ENCODE measurements around the gene MED23.

The MED23 gene

DNA sequence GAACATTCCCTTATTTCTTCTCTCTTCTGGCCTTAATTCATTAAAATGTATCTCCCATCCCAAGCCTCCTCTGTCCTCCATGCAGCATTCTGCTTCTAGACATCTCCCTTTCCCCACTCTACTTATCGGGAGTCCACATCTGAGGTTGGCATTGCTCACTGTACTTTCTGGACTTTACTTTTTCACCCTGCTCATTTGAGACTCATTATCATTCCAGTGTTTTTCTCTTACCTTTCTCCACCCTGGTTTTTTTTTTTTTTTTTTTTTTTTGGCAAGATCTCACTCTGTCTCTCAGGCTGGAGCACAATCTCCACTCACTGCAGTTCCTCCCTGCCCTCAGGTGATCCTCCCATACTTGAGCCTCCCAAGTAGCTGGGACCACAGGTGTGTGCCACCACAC is 13.5 kb upstream of the MED23 start:
- no peak for DNase-seq (ENCODE audit: low spot score)

DNA sequence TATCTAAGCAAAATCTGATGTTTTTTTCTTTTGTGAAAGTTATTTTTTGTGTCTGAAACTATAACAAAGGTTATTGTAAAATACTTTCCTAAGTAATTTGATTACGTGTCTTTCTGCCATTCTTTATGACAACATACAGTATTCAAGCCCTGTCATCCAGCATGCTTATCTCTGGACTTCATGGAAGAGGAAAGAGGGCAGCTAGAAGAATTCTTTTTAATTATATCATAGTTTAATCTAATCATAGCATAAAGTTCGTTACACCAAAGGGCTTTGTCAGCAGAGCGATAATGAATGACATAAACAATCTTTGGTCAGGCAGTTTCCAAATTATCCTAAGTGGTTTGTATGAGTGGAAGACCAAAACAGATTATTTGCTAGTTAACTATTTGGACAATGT is 12.5 kb upstream of the MED23 start:
- no peak for DNase-seq (ENCODE audit: low spot score)

DNA sequence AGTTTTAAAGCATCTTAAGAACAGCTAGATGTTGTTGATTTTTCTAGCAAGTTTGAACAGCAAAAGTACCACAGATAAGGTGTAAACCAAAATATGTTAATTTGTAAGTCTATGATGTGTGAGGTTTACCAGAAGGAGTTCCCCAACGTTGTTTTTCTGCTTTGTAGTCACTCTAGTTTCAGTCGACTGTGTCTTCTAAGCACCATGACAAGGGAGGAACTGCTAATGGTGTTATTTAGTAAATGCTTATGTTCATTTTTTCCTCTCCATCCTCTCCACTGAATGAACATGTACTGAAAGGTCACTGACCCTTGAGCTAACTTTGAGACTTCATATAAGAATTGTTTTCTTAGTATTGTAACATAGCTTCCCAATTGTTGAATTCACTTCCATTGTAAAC is 12.1 kb upstream of the MED23 start:
- DNase-seq (ENCODE audit: low spot score), result no peak

DNA sequence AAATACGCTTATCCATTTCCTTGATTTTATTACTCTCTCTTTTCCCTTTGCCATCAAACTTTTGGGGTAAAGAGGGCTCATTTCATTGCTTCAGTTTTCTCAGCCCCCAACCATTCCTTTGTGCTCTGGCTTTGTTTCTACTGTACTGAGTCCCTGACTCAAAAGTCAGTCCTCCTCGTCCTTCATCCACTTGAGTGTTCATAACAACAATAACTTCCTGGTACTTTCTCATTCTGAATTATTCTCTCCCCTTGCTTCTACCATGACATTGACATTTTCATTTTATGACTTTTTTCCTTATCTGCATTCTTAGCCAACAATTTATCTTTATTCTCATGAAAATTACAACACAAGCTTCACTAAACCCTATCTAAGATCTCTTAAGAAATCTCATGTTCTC is 10.0 kb upstream of the MED23 start:
- DNase-seq (ENCODE audit: low spot score), result no peak

DNA sequence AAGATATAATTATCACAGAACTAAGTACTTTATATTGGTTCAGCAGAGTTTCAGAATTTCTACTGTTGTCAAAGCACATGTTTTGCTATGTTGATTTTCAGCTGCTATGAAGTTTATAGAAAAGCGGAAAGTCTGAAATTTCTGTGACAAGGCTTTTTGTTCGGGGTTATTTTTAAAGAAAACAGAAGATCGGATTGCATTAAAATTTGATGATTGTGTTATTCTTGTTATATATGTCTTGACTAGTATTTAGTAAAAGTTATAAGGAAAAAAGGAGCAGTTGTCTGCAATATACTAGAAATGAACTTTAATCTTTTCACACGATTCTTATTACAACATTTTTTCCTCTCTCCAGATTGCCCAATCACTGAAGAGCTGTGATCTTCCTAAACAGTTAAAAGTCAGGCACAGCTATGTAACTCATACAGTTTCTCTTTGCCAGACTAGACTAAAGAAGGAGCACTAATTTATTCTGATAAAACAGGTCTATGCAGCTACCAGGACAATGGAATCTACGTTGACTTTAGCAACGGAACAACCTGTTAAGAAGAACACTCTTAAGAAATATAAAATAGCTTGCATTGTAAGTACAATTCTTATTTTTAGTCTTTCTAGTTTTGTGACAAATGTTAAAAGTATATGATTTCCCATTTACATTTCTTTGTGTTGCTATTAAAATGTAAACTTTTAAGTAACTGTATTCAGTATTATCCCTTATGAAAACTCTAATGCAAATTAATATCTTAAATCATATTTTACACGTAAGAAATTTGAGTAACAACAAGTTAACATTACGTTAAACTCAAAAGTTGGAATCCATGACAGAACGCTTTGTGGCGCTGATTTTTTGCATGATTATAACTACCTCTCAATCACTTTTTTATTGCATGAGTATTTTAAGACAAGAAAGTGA is 9.1 kb upstream of the MED23 start, which contains the start of gene ENPP3:
Gene ENPP3, plus strand, starts transcription at position 423 of the 913 bp plus-strand sequence. Its CDS starts 83 bp downstream, at position 506.
- DNase-seq (ENCODE audit: low spot score), result no peak

DNA sequence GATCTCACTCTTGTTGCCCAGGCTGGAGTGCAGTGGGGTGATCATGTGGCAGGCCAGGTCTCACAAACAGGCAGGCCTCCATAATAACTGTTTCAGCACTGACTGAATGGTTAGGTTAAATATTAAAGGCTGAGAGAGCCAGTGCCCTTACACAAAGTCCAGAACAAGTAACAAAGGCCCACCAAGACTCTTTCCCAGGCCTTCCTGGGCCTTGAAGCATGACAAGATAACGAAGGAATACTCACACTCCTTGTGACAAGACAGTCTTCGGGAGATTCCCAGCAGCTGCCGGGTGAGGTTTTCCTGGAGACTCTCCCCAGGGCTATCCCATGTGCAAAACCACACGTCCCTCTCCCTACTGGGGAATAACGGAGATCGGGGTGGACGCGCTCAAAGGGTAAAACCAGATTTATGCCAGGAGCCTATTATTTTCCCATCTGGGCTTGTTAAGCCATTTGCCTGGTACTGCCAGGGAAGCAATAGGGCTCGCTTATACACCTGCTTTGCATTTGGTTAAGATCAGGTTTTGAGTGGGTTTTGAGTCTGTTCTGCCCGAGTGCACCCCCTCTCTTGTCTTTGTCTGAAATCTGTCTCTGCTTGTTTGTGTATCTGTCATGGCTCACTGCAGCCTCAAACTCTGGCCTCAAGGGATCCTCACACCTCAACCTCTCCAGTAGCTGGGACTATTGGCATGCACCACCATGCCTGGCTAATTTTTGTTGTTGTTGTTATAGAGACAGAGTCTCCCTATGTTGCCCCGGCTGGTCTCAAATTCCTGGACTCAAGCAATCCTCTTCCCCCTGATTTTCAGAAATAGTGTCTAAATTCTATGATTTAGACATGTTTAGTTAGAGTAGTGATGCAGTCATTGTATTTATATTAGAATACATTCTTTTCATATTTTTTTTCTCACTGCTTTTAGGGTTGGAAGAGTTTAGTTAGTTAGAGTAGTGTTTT is 7.6 kb upstream of the MED23 start:
- peak; percentile 92 for DNase-seq (ENCODE audit: low spot score)

DNA sequence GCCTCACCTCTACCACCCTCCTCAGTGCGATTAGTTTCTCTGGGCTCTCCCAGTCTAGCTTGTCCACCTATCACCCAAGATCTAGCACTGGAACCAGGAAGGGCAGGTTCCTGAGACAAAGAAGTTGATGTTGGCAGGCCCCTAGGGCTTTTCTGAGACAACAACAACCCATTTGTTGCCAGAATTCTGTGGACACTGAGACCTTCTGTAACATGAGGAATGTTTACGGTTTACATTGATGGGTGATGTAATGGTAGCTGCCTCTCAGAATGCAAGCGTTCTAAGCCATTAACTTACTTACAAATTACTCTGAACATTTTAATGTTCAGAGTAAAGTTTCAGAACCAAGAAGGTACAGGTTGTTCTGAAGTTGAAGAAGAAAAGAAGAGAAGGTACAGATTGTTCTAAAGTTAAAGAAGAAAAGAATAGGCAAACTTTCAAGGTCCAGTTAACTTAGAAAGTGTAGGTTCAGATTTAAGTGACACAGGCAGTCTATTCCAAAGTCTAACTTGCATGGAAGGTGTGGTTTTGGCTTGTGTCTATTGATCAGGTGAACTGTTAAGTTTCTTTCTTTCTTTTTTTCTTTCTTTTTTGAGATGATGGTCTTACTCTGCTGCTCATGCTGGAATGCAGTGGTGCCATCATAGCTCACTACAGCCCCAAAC is 3.7 kb upstream of the MED23 start:
- no peak for DNase-seq (ENCODE audit: low spot score)

DNA sequence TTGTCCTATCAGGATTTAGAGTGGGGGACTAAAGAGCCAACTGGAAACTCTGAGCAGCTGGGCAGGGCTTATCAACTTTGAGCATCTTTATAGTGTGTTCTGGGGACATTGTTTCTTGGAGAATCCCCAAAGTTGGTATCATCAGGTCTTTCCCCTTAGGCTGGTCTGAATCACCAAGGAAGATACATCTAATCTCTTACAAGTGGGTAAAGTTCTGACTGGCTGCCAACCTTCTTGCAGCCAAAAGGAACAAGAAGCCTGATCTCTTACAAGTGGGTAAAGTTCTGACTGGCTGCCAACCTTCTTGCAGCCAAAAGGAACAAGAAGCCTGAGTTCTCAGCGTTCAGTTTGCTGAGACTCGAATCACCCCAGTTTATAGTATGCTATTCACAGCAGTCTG is 1.6 kb upstream of the MED23 start:
- no peak for DNase-seq (ENCODE audit: low spot score)

DNA sequence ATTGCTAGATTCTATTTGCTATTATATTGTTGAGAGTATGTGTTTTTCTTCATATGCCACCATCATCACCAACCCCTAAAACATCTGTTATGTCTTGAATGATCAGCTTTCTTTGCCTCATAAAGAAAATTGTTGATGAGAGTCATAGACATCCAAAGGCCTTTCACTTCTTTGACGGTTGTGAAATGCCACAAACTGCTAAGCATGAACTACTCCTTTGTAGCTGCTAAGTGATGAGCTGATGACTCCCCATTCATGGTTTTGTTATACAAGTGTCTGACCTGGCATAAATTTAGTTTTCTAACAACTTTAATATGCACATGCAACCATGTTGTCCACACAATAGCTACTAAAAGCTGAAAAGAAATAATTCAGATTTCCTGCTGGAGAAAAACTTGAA is 684 bp upstream of the MED23 start:
- DNase-seq (ENCODE audit: low spot score), result no peak

DNA sequence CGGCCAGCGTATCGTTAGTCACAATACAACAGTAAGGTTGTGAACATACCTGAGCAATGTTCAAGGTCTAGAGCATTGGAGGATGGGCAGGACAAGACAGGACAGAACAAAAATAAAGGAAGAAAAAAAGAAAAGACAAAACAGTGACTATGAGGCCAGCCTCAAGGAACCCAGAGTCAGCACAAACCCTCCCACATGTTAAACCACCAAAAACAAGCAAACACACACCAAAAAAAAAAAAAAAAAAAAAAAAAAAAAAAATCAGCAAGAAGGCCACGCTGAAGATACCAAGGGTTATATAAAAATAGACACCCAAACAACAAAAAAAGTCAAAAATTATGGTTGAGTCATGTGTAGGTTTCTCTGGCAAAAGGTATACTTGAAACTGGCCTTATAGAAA is 12.8 kb downstream of the MED23 start:
- no peak for DNase-seq (ENCODE audit: low spot score)

DNA sequence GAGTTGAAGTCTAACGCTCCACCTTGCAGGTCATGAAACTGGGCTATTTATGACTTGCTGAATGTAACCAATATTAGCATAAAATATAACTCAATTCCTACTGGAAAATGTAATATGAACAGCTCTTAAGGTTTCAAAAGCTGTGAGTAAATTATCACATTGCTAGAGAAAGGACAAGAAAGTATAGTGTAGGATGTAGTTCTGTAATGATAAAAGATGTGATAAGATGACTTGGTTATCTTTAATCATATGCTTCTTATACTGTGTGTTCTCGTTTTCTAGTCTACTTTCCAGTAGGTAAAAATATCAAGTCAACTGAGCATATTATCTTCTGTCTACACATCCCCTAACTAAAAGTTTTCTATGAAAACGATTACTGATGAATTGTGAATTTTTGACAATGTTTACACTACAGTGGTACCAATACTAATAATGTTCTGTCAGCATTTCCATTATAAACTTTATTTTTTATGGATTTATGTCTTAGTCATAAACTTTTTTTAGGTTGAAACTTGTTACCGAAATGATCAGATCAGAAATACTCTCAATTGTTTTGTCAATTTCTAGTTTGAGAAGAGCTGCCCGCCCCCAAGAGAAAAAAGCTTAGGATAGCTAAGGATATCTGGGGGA is 14.6 kb downstream of the MED23 start:
- DNase-seq (ENCODE audit: low spot score), result no peak

DNA sequence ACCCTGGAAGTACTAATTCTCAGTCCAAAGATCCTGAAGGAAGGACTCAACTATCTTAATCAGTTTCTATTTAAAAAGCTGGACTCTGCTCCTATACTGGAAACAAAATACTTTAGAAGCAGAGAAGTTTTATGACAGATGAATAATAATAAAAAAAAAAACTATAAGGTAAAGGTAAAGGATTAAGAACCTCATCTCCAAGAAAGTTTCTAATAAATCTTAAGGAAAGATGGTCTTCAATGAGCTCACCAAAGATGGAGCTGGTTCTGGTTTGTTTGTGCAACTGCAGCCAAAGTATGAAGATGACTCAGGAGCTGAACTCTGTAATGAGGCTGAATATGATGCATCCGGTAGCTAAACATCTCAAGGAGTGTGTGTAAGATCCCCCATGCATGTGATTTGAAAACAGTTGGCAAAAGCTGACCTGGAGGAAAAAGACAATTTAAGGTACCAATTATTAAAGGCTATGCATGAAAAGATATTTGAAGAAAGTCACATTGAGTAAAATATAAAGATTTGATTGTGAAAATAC is 25.2 kb downstream of the MED23 start:
- DNase-seq (ENCODE audit: low spot score), result peak; percentile 68

DNA sequence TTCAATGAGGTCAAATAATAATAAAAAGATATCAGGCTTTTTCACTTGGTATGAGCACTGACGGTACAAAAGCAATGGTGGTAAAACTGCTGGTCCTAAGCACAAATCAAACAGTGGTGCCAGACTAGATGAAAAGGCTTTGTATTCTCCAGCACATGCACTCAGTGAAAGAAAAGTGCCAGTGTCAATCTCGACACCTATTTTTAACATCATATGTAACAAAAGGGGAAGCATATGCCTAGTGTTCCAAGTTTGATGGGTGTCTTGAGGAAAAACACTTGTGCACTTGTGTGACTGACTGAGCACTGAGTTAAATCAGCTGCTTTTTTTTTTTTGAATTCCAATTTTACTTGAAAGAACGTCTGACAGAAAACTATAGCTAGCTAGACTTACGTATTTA is 27.3 kb downstream of the MED23 start:
- no peak for DNase-seq (ENCODE audit: low spot score)

DNA sequence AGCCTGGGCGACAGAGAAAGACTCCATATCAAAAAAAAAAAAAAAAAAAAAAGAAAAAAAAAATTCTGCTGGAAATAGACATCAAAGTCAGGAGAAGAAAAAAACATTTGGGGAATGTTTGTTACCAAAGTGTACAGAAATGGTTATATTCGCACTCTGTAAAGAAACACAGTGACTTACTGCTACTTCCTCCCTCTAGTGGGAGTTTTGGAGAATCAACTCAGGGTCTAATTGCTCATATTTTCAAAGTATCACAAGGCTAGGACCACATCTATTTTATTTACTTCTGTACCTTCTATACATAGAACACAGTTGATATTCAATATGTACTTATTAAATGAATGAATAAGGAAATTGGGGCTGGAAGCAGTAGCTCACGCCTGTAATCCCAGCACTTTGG is 30.6 kb downstream of the MED23 start:
- DNase-seq (ENCODE audit: low spot score), result no peak

DNA sequence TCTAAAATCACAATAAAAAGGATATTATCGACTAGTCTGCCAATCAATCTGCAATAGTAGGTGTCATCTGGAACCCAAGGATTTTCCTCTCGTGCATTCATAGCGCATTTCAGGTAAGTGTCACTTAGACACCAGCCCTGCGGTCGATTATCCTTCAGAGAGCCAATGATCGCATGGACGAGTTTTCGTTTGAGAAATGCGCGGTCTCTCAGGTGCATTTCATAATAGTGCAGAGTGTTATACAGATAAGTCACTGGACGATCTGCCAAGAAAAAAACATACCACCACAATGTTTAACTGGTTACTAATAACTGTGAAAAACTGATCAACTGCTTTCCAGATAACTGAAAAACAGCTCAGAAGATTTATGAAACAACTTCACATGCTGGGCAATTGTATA is 34.0 kb downstream of the MED23 start:
- DNase-seq (ENCODE audit: low spot score), result no peak

DNA sequence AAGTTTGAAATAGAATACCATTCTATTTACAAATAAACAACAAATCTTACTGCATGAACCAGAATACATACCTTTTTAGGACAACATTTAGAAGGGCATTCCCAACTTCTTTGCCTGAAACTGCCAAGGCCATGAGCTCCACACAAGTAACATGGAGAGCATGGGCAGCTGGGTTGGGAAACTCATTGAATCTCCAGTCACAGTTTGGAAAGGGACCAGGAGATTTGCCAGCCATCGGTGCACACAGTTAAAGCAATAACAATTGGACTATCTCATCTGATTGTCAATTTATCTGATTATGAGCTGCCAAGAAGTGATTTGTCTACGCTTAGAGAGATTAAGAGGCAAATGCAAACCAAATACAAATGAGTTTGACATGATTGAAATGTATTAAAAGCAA is 35.1 kb downstream of the MED23 start:
- DNase-seq (ENCODE audit: low spot score), result no peak

DNA sequence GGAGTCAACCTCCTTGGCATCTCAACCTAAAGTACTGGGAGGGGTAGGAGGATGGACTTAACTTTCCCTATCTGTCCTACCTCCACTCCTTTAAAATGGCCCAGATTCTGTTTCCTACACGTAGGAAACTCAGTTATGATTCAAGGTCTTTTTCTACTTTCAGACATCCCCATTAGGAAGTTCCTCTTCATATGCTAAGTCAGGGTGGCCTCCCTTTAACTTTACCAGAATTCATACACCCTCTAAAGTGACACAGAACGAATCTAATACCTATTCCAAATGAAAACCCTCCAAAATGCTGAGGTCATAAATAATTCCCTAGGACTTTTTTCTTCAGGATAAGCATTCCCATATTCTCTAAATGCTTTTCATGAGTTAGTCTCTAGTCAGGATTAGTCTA is 39.4 kb downstream of the MED23 start:
- DNase-seq (ENCODE audit: low spot score), result no peak

DNA sequence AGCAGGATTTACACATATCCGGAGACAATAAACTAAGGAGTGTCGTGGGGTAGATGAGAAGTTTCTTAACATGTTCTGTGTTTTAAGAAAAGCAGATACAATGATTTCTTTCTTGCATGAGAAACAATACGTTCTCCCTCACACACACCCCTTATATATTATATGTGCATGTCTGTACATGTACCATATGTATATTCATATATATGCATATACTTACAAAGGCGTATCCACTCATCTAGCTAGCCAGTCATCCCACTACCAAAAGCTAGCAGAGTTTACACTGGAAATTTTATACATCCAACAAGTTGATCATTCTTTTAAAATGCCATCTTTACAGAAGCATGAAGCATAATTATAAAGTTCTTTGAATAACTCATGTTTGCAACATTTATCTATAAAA is 40.1 kb downstream of the MED23 start:
- DNase-seq (ENCODE audit: low spot score), result no peak

DNA sequence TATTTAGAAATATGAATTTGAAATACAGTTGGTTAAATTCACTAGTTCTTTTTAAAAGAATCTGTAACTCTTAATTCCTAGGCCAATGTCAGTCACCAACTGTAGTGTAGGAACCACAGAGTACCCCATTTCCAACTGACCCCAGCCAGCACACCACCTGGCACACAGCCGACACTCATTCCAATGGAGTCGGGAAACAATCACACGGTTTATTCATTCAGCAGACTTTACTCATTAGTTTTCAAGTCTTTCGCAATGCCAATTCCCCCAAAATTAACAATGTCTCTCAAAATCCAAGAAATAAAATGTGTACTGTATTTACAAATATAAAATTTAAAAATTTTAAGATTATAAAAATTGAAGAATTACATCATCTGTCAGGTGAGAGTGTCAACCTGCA is 41.5 kb downstream of the MED23 start:
- no peak for DNase-seq (ENCODE audit: low spot score)

DNA sequence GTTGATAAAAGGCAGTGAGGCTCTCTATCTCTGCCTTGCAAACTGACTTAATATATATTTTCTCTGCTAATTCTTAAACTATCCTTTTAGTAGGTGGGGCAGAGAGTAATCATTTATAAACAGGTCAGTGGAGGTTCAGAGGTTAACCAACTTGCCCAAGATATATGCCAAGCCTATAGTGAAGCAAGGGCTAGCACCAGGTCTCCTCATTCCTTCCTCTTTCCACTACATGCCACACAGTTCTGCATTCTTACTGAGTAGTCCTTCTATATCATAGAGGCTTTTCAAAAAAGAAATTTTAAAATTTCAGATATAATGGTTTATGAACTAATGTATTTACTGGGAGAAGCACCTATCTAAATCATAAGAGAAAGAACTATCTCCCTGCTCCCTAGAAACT is 46.5 kb downstream of the MED23 start:
- DNase-seq (ENCODE audit: low spot score), result no peak

DNA sequence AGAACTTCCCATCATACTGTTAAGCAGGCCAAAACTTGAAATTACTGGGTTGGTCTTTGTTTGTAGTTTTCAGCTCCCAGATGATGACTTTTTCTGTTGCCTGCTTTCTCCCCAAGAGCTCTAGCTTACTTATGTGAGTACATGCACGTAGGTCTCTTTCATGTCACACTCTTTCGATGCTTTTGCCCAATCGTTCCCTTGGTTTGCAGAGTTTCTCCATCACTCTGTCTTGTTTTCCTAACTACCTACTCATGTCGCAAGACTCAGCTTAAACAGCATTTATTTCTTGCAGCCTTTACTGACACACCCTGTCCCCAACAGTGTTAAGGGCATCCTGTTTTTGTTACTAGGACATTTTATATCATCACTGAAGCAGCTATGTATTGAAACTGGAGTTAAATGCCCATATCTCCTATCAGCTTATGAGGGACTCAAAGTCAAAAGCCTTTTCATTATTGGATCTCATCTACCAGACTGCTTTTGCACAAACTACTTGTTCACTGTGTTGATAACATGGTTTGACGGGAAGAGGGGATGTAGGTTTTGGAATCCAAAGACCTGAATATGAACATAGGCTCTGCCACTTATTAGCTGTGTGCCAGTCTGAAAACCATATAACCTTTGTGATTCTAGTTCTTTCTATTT is 52.1 kb downstream of the MED23 start:
- DNase-seq (ENCODE audit: low spot score), result no peak

Measured in kidney tubule cell (primary cell).